Pancreas (tissue), 10 donors: ENCODE measurements around the gene CPN2. TPM values are rescaled to one million over a fixed set of nuclear protein-coding genes. Genes with fewer than 3 reads are reported as not detected.

ENCODE experiments used
- ATAC-seq, 4 donors: fragments of 200-7000 bp; cut with Tn5 transposase; one replicate each; pipeline versions ENCODE4 v1.8.0 to v1.9.1; 2020; ENCODE audit warnings: mild to moderate bottlenecking in 4 of 4, moderate library complexity in 4 of 4
- DNase-seq, 6 donors: peaks; one replicate each; pipeline ENCODE4 v3.0.0-alpha.2; 2020
- FAIRE-seq: peaks from 2 replicates; lab custom pipeline; 2012; peaks lifted over from hg19 to GRCh38; lab: Jason Lieb, UNC
- H3K27ac ChIP-seq, 4 donors: fragments of 200-600 bp; sonication (generic); 1 replicate in 3 of 4; 2 replicates in 1 of 4; pipeline versions ENCODE4 v1.5.0 to v1.8.0; 2020
- H3K27me3 ChIP-seq, 4 donors: fragments of 200-600 bp; one replicate each; pipeline ENCODE4 v1.8.0; 2021
- H3K36me3 ChIP-seq, 3 donors: fragments of 200-600 bp; sonication (generic) in 1 of 3; one replicate each; pipeline versions ENCODE4 v1.5.0 to v1.8.0; 2020 to 2021
- H3K4me1 ChIP-seq, 3 donors: fragments of 200-600 bp; one replicate each; pipeline ENCODE4 v1.8.0; 2021
- H3K4me3 ChIP-seq, 4 donors: fragments of 200-600 bp; sonication (generic) in 2 of 4; one replicate each; pipeline versions ENCODE4 v1.5.0 to v1.8.0; 2020 to 2021
- H3K9me3 ChIP-seq, 4 donors: fragments of 200-600 bp; one replicate each; pipeline ENCODE4 v1.8.0; 2021
- CTCF ChIP-seq, 4 donors: fragments of 200-600 bp; sonication (generic) in 3 of 4; IDR thresholded peaks; one replicate each; pipeline versions ENCODE4 v1.5.0 to v1.8.0; 2021; ENCODE audit warnings: antibody characterized with exemption in 4 of 4
- WGBS, 2 donors: extraction: QIAGEN DNeasy Blood & Tissue Kit; methylation state at CpG; one replicate each; pipeline ENCODE4 v1.1.7; 2013; 5-methylcytosine and 5-hydroxymethylcytosine counted together
- intact Hi-C, 3 donors: fragments of 100-400 bp; cut with DNase I; formaldehyde crosslinking; loops; one replicate each; pipeline versions ENCODE4 v1.11.1 to v1.14.2; 2022
- polyA plus RNA-seq, 2 donors: library from polyadenylated mRNA; stranded (reverse); fragments of 200-250 nt; gene quantifications; one replicate each; pipeline ENCODE4 v1.2.3, GENCODE V29; 2013
- total RNA-seq, 6 donors: library from RNA; stranded (reverse); fragmentation: NEBNext Ultra II Directional in 4 of 6; extraction: Animal tissue kit (Norgen Biotek cat#: 25700) in 4 of 6; gene quantifications; one replicate each; pipeline versions ENCODE4 v1.2.1 to v1.2.4, GENCODE V29; 2021 to 2023
- donor health status: healthy with polysubstance abuse.
- donor health status: DM: no; HTN: no; CAD: no; lungs with moderate emphysema.
- donor health status: DM: no; HTN: no; CAD: no.
- donor health status: control.
- donor health status: control.
- donor health status: Bipolar disorder and iron deficiency.
- donor health status: DM: yes; HTN: yes; CAD: no.
- donor health status: DM: no; HTN: no; CAD: no.
- donor health status: DM: no; HTN: no; CAD: no.
- donor health status: DM: yes; HTN: yes; CAD: no.

Gene CPN2
- total and polyA plus RNA-seq, 8 donors: 0.09 TPM; not detected in 7

- Histone ChIP-seq H3K4me1 (no peaks in the 10 kb centered on the region), H3K27me3 (peaks cover 0 to 8% (median 0%) of the 10 kb centered on the region in 4 donors), H3K36me3 (no peaks in the 10 kb centered on the region), H3K27ac (peak overlapping the region in 1 of 4 donors; percentile 1), H3K4me3 (no peak overlapping the region), H3K9me3 (no peaks in the 10 kb centered on the region)
- DNase-seq (peak in 2 of 6 donors; percentile 40 to 72), ATAC-seq (peak; percentile 5 to 32 (median 15)), FAIRE-seq (no peak)
- intact Hi-C loops: loop anchor here in 2 of 3 donors (5.0 to 10.0 kb wide), 4 partner anchors 168 to 648 kb away; partner anchors contain the start of gene HES1 (in 1 of the 2)
- no peak for TF ChIP-seq CTCF (IDR thresholded peaks at IDR 0.05)
- 39 to 48% methylated on average over 16 of the region's 16 CpGs for WGBS, 2 donors
Observed at GRCh38 chr3:194312743-194313281, 38.3 kb downstream of the CPN2 start.

GRCh38 chr3:194312186-194312742 lies 38.9 kb downstream of the CPN2 start:
- intact Hi-C loops: loop anchor here in 2 of 3 donors (5.0 to 10.0 kb wide), 4 partner anchors 167 to 647 kb away; partner anchors contain the start of gene HES1 (in 1 of the 2)
- Histone ChIP-seq H3K27me3 (peaks cover 0 to 8% (median 0%) of the 10 kb centered on the region in 4 donors), H3K4me1 (no peaks in the 10 kb centered on the region), H3K9me3 (no peaks in the 10 kb centered on the region), H3K4me3 (no peak overlapping the region), H3K27ac (no peak overlapping the region), H3K36me3 (no peaks in the 10 kb centered on the region)
- WGBS, 2 donors: 63 to 64% methylated on average over 7 of the region's 7 CpGs
- DNase-seq: peak in 1 of 6 donors; percentile 13
- no peak for FAIRE-seq
- no peak for TF ChIP-seq CTCF (IDR thresholded peaks at IDR 0.05)
- ATAC-seq: no peak

- FAIRE-seq (no peak), ATAC-seq (no peak), DNase-seq (no peak)
- Histone ChIP-seq H3K9me3 (no peaks in the 10 kb centered on the region), H3K27ac (no peak overlapping the region), H3K36me3 (no peaks in the 10 kb centered on the region), H3K27me3 (no peaks in the 10 kb centered on the region), H3K4me3 (no peak overlapping the region), H3K4me1 (no peaks in the 10 kb centered on the region)
- no peak for TF ChIP-seq CTCF (IDR thresholded peaks at IDR 0.05)
- 88 to 91% methylated on average over 2 of the region's 2 CpGs for WGBS, 2 donors
- intact Hi-C loops: loop anchor here in 2 of 3 donors (5.0 to 10.0 kb wide), 4 partner anchors 166 to 646 kb away; partner anchors contain the start of gene HES1 (in 1 of the 2)
Observed at GRCh38 chr3:194311000-194311399, 40.1 kb downstream of the CPN2 start.

- no peaks in the 10 kb centered on the region for H3K27me3 ChIP-seq
- FAIRE-seq: no peak
- DNase-seq: peak in 1 of 6 donors; percentile 25
- H3K4me1 ChIP-seq: no peaks in the 10 kb centered on the region
- intact Hi-C loops: loop anchor here in 2 of 3 donors (5.0 to 10.0 kb wide), 4 partner anchors 165 to 645 kb away; partner anchors contain the start of gene HES1 (in 1 of the 2)
- no peak for ATAC-seq
- H3K4me3 ChIP-seq: no peak overlapping the region
- H3K9me3 ChIP-seq: no peaks in the 10 kb centered on the region
- no peak for TF ChIP-seq CTCF (IDR thresholded peaks at IDR 0.05)
- 83 to 86% methylated on average over 11 of the region's 11 CpGs for WGBS, 2 donors
- no peaks in the 10 kb centered on the region for H3K36me3 ChIP-seq
- no peak overlapping the region for H3K27ac ChIP-seq
Observed at GRCh38 chr3:194310060-194310835, 40.9 kb downstream of the CPN2 start.
